Astrocyte (in vitro differentiated cells and primary cell): Measurements from ENCODE around the gene MGP. TPM values are rescaled to one million over a fixed set of nuclear protein-coding genes. Genes with fewer than 3 reads are reported as not detected.

Experiments used
- DNase-seq: peaks from one replicate; pipeline ENCODE4 v3.0.0-alpha.2; 2010; ENCODE audit warnings: low read depth
- FAIRE-seq: peaks from 2 replicates; lab custom pipeline; 2011; peaks lifted over from hg19 to GRCh38; lab: Jason Lieb, UNC
- H2AFZ ChIP-seq: 2 replicates; pipeline ENCODE4 v1.6.0; 2012; ENCODE audit warnings: low read depth, low read length, inconsistent platforms
- H3K27ac ChIP-seq: 2 replicates; pipeline ENCODE4 v1.5.1; 2011; ENCODE audit warnings: low read depth, low read length, inconsistent platforms
- H3K27me3 ChIP-seq: 2 replicates; pipeline ENCODE4 v1.6.0; 2011; ENCODE audit warnings: low read length, inconsistent platforms; ENCODE audit not compliant: insufficient read depth
- H3K36me3 ChIP-seq: 2 replicates; pipeline ENCODE4 v1.5.1; 2011; ENCODE audit warnings: low read length, inconsistent platforms; ENCODE audit not compliant: insufficient read depth
- H3K4me1 ChIP-seq: 2 replicates; pipeline ENCODE4 v1.5.1; 2011; ENCODE audit warnings: low read length, inconsistent platforms; ENCODE audit not compliant: insufficient read depth
- H3K4me2 ChIP-seq: 2 replicates; pipeline ENCODE4 v1.6.0; 2012; ENCODE audit warnings: low read length, inconsistent platforms
- H3K4me3 ChIP-seq: 2 replicates; pipeline ENCODE4 v1.5.1; 2011; ENCODE audit warnings: low read depth, mild to moderate bottlenecking, low read length, inconsistent platforms; ENCODE audit not compliant: insufficient read depth
- H3K79me2 ChIP-seq: 2 replicates; pipeline ENCODE4 v1.6.0; 2012; ENCODE audit warnings: mild to moderate bottlenecking, low read length, inconsistent platforms; ENCODE audit not compliant: insufficient read depth
- H3K9ac ChIP-seq: 2 replicates; pipeline ENCODE4 v1.6.0; 2012; ENCODE audit warnings: mild to moderate bottlenecking, low read length, inconsistent platforms
- H3K9me3 ChIP-seq: 2 replicates; pipeline ENCODE4 v1.5.1; 2012; ENCODE audit warnings: low read depth, mild to moderate bottlenecking, low read length, inconsistent platforms; ENCODE audit not compliant: insufficient read depth
- H4K20me1 ChIP-seq: 2 replicates; pipeline ENCODE4 v1.6.0; 2012; ENCODE audit warnings: low read length, inconsistent platforms; ENCODE audit not compliant: insufficient read depth
- H3K27ac Mint-ChIP-seq: one replicate; pipeline ENCODE4 v1.8.0; 2021; ENCODE audit warnings: mild to moderate bottlenecking, mixed read lengths; ENCODE audit not compliant: unreplicated experiment
- H3K27me3 Mint-ChIP-seq: one replicate; pipeline ENCODE4 v1.8.0; 2021; ENCODE audit warnings: low read depth, mixed read lengths; ENCODE audit not compliant: unreplicated experiment
- H3K36me3 Mint-ChIP-seq: one replicate; pipeline ENCODE4 v1.8.0; 2021; ENCODE audit warnings: low read depth, mixed read lengths; ENCODE audit not compliant: unreplicated experiment
- H3K4me1 Mint-ChIP-seq: one replicate; pipeline ENCODE4 v1.8.0; 2021; ENCODE audit warnings: low read depth, mixed read lengths; ENCODE audit not compliant: unreplicated experiment
- H3K4me3 Mint-ChIP-seq: one replicate; pipeline ENCODE4 v1.8.0; 2021; ENCODE audit warnings: mild to moderate bottlenecking, moderate library complexity, mixed read lengths; ENCODE audit not compliant: unreplicated experiment
- H3K9me3 Mint-ChIP-seq: one replicate; pipeline ENCODE4 v1.8.0; 2021; ENCODE audit warnings: mild to moderate bottlenecking, mixed read lengths; ENCODE audit not compliant: unreplicated experiment
- CTCF ChIP-seq: IDR thresholded peaks from 2 replicates; pipeline ENCODE4 v1.5.1; 2011; ENCODE audit warnings: low read depth, mild to moderate bottlenecking, inconsistent platforms, low read length, moderate library complexity; ENCODE audit not compliant: insufficient read depth
- EZH2 ChIP-seq: IDR thresholded peaks from 2 replicates; pipeline ENCODE4 v1.6.1; 2012; ENCODE audit warnings: mild to moderate bottlenecking, low read length, inconsistent platforms; ENCODE audit not compliant: insufficient read depth
- total RNA-seq: library from RNA; stranded (reverse); gene quantifications from 2 replicates; pipeline ENCODE4 v1.2.1, GENCODE V29; 2021

Gene MGP
- total RNA-seq, 1 donor from 2014 or later: not detected

- no peak overlapping the region for H3K27ac ChIP-seq
- no peaks in the 10 kb centered on the region for H3K27me3 ChIP-seq
- H3K4me1 Mint-ChIP-seq: peaks cover 9% of the 10 kb centered on the region
- no peaks in the 10 kb centered on the region for H3K79me2 ChIP-seq
- H3K4me2 ChIP-seq: no peak overlapping the region
- no peak overlapping the region for H3K4me3 Mint-ChIP-seq
- TF ChIP-seq EZH2 (no peak), CTCF (no peak)
- no peaks in the 10 kb centered on the region for H3K9me3 ChIP-seq
- H3K9me3 Mint-ChIP-seq: peaks cover 2% of the 10 kb centered on the region
- no peak overlapping the region for H3K9ac ChIP-seq
- no peaks in the 10 kb centered on the region for H3K36me3 Mint-ChIP-seq
- H4K20me1 ChIP-seq: no peaks in the 10 kb centered on the region
- H3K36me3 ChIP-seq: no peaks in the 10 kb centered on the region
- peaks cover 12% of the 10 kb centered on the region for H3K4me1 ChIP-seq
- no peak overlapping the region for H2AFZ ChIP-seq
- H3K27ac Mint-ChIP-seq: no peak overlapping the region
- H3K4me3 ChIP-seq: no peak overlapping the region
- H3K27me3 Mint-ChIP-seq: no peaks in the 10 kb centered on the region
- no peak for FAIRE-seq
- DNase-seq: no peak
These were observed 20.5 kb upstream of the MGP start for GRCh38 chr12:14906114-14906513.

- peaks cover 6% of the 10 kb centered on the region for H3K4me1 ChIP-seq
- H3K4me3 ChIP-seq: no peak overlapping the region
- no peak overlapping the region for H3K9ac ChIP-seq
- FAIRE-seq: no peak
- no peaks in the 10 kb centered on the region for H4K20me1 ChIP-seq
- H2AFZ ChIP-seq: no peak overlapping the region
- no peak overlapping the region for H3K4me3 Mint-ChIP-seq
- no peaks in the 10 kb centered on the region for H3K27me3 Mint-ChIP-seq
- H3K79me2 ChIP-seq: no peaks in the 10 kb centered on the region
- H3K4me2 ChIP-seq: no peak overlapping the region
- no peaks in the 10 kb centered on the region for H3K9me3 ChIP-seq
- H3K36me3 ChIP-seq: no peaks in the 10 kb centered on the region
- DNase-seq: no peak
- no peak overlapping the region for H3K27ac Mint-ChIP-seq
- H3K36me3 Mint-ChIP-seq: no peaks in the 10 kb centered on the region
- H3K27ac ChIP-seq: no peak overlapping the region
- TF ChIP-seq CTCF (no peak), EZH2 (no peak)
- H3K4me1 Mint-ChIP-seq: peaks cover 6% of the 10 kb centered on the region
- no peaks in the 10 kb centered on the region for H3K27me3 ChIP-seq
- peaks cover 2% of the 10 kb centered on the region for H3K9me3 Mint-ChIP-seq
These were observed 19.8 kb upstream of the MGP start for GRCh38 chr12:14905269-14906004.

GRCh38 chr12:14904854-14905253 lies 19.2 kb upstream of the MGP start:
- H3K36me3 ChIP-seq: no peaks in the 10 kb centered on the region
- no peak overlapping the region for H3K4me2 ChIP-seq
- FAIRE-seq (no peak), DNase-seq (no peak)
- Mint-ChIP-seq H3K4me3 (no peak overlapping the region), H3K9me3 (peaks cover 2% of the 10 kb centered on the region), H3K36me3 (no peaks in the 10 kb centered on the region), H3K27me3 (no peaks in the 10 kb centered on the region), H3K27ac (no peak overlapping the region), H3K4me1 (peaks cover under 1% of the 10 kb centered on the region)
- H2AFZ ChIP-seq: no peak overlapping the region
- no peaks in the 10 kb centered on the region for H3K9me3 ChIP-seq
- no peak for TF ChIP-seq EZH2
- no peak for TF ChIP-seq CTCF
- H4K20me1 ChIP-seq: no peaks in the 10 kb centered on the region
- no peak overlapping the region for H3K4me3 ChIP-seq
- H3K27me3 ChIP-seq: no peaks in the 10 kb centered on the region
- H3K4me1 ChIP-seq: no peaks in the 10 kb centered on the region
- H3K27ac ChIP-seq: no peak overlapping the region
- no peaks in the 10 kb centered on the region for H3K79me2 ChIP-seq
- no peak overlapping the region for H3K9ac ChIP-seq
